Dermis blood vessel endothelial cell (primary cell): ENCODE data around the gene SHF. TPM values are rescaled to one million over a fixed set of nuclear protein-coding genes. Genes with fewer than 3 reads are reported as not detected.
"Not testable (repeated sequence)": the region's sequence is repeated elsewhere in the genome, so short reads cannot be mapped to it uniquely, and the experiment has no call there.

ENCODE experiments used
- DNase-seq: peaks from one replicate; pipeline ENCODE4 v3.0.0; 2010
- total RNA-seq: library from RNA; depleted of rRNA; stranded (reverse); fragments of >200 nt; gene quantifications from 2 replicates; pipeline ENCODE4 v1.2.3, GENCODE V29; 2014

The SHF gene, protein sequence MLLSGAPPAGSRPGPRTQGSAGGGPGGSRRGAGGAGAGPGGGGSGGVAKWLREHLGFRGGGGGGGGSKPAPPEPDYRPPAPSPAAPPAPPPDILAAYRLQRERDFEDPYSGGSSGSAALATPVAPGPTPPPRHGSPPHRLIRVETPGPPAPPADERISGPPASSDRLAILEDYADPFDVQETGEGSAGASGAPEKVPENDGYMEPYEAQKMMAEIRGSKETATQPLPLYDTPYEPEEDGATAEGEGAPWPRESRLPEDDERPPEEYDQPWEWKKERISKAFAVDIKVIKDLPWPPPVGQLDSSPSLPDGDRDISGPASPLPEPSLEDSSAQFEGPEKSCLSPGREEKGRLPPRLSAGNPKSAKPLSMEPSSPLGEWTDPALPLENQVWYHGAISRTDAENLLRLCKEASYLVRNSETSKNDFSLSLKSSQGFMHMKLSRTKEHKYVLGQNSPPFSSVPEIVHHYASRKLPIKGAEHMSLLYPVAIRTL
- total RNA-seq = 1.8 and 3.7 TPM in 2 replicates

DNA sequence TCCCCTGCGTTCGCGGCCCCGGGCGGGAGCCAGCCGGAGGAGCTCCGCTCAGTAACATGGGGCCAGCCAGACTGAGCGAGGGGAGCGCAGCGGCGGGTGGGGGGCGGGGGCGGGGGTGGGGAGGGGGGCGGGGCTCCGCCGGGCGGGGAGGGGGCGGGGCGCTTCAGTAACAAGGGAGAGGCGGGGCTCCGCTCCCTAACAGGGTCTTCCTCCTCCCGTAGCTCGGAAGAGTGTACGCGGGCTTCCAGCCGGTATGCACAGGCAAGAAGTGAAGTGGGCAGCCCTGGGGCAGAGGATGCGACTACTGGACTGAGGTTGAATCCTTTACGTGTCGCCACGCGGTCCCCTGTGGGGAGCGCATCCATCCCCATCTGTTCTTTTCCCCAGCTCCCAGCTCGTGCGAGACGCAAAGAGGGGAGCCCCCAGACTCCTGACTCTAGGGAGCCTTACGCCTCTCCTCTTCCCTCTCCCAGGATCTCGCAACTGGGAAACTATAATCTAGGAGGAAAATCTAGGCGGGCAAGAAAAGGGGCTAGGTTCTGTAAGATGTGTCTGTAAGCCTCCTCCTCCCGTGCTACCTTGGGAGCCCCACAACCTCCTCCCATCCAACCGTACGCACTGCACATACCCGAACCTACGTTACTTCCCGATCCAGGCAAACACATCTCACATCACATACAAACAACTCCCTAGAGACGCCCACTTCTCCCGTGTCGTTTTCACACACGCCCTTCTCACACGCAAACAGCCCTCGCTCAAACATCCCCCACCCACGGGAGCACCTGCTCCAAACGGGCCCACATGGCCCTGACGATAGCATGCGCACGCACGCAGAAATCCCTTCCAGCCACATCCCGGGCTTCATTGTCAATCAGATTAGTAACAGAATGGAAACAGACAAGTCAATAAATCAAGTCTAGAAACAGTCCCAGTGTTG lies at the start of gene SHF:
SHF (minus strand) TSS at position 73 of the 937 bp plus-strand sequence; CDS start at position 58, 15 bp downstream.
- peak; percentile 44 for DNase-seq

DNA sequence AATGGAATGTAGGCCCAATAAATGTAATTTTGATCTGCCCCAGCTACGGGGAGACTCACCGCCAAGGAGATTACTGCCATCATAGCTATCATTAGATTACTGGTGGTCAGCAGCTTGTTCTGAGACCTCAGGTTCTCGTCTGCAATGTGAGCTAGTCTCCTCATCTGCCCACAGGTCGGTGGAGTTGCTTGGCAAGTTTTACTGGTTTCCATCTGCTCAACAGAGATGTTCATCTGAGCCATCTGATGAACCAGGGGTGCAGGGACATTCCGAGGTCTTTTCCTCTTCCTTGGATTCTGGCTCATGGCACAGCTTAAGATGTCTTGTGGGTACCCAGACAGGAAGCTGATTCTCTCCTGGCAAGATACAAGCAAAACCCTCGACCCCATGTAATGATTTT lies 49.0 kb upstream of the SHF start:
- not testable (repeated sequence) for DNase-seq

DNA sequence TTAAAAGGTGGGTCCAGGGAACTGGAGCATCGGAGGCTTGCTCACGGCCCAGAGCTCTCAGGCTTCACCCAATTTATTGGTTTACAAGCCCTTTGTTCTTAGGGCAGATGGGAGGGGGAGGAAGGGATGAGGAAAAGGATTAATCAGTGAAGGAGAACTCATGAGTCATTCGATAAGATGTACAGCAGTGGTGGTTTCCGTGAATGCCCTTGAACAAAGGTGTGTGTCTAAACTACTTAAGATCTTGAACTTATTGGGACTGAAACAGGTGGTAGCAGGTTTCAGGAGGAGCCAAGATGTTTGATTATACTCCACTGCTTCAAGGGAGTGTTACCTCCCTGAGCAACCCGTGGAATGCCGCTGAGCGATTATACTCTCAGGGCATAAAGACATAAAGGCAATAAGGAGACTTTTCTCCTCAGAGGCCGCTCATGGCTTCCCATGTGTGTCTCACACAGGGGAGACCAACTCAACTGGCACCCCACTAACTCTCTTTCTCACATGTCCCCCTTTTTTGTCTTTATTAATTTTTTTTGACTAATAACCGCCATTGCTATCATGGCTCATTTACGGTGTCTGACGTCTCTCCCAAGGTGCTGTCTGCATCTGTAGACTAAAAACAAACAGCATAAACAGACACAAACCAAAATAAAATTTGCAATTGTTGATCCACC lies 46.9 kb upstream of the SHF start:
- no peak for DNase-seq

DNA sequence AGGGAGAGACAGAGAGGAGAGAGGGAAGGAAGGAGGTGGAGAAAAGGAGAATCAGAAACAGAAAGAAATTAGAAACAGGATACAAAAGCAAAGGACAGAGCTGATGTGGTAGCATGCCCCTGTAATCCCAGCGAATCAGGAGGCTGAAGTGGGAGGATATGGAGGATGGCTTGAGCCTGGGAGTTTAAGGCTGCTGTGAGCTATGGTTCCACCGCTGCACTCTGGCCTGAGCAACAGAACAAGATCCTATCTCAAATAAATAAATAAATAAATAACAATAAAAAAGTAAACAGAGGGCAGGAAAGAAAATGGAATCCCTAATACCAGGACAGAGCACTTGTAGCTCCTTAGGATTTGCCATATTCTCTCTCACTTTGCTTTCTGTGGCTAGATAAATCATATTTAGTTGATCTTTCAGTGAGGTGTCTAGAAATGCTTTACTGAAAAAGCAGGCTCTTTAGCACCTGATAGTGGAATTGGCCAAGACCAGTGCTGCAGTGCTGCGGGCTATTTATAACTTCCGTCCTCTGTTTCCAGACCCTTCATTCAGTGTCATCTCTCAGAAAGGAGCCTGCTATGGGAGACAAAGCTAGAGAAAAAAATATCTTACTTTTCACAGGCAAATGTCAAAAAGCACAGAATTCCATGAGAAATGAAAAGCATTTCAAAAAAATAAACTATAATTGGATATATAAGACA lies 44.2 kb upstream of the SHF start:
- DNase-seq = no peak

DNA sequence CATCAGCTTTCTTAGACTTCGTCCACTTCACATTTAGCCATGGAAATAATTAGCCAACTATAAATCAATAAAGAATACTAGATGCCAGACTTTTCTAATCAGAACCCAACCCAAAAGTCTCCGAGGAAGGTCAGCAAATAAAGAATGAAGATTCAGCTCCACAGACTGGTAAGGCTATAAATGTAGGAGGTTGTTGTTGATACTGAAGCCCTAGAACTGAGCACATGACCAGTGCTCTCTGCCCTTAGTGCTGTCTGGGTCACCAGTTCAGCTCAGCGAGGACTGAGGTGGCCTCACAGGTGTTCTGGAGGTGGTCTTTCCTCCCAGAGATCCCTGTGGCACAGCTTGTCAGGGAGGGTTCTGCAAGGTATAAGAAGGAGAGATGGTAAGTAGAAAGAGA lies 43.4 kb upstream of the SHF start:
- no peak for DNase-seq

DNA sequence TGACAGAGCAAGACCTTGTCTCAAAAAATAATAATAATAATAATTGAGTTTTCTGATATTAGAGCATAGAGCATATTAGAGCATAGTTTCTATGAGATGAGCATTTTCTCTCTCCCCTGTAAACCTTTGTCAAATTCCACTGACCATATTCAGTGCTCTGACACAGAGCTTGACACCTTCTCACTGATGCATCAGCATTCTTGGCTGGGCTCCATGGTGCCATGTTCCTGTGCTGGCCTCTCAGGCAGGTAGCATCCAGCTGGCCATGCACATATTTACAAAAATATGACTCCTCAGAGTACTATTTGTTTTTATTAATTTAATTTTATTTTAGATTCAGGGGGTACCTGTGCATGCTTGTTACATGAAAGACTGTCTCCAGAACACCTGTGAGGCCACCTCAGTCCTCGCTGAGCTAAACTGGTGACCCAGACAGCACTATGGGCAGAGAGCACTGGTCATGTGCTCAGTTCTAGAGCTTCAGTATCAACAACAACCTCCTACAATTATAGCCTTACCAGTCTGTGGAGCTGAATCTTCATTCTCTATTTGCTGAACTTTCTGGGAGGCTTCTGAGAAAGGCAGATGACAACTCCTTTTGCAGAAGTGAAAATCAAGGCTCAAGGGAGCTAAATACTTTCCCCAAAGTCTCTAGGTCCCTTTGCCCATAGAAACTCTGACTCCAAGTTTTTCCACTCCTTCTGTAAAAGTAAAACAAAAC lies 42.6 kb upstream of the SHF start:
- DNase-seq = no peak

DNA sequence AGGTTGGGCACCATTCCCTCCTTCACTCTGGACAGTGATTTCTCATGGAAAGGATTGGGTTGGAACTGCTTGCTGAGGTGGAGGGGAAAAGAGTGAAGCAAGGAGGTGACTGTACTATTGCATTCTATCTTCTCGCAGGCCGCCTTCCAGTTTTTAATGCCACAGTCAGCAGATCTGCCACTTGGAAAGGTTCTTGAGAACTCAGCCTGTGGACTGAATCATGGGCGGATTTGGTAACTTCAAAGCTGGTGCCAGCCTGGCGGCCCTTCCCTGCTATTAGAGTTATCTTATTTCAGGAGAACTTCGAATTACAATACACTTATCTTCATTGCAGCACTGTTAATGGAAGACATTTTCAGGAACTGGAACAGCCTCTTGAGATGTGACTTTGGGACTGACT lies 41.2 kb upstream of the SHF start:
- DNase-seq = no peak

DNA sequence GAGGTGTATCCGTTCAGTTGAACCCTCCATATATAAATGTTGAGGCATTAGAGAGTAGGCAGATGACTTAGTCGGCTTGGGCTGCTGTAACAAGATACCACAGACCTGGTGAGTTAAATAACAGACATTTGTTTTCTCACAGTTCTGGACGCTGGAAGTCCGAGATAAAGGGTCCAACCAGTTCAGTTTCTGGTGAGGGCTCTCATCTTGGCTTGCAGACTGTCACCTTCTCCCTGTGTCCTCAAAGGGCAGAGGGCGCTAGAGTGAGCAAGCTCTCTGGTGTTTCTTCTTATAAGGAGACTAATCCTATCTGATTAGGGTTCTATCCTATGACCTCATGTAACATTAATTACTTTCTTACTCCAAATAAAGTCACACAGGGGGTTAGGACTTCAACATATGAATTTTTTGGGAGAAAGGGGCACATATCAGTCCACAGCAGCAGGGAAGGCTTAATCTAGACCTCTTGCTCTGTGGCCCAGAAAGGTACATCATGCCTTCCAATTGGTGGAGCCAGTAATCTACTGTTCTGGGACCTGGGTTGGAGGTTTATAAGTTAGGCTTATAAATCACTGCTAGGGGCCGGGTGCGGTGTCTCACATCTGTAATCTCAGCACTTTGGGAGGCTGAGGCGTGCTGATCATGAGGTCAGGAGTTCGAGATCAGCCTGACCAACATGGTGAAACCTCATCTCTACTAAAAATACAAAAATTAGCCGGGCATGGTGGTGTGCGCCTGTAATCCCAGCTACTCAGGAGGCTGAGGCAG lies 37.9 kb upstream of the SHF start:
- DNase-seq = no peak

DNA sequence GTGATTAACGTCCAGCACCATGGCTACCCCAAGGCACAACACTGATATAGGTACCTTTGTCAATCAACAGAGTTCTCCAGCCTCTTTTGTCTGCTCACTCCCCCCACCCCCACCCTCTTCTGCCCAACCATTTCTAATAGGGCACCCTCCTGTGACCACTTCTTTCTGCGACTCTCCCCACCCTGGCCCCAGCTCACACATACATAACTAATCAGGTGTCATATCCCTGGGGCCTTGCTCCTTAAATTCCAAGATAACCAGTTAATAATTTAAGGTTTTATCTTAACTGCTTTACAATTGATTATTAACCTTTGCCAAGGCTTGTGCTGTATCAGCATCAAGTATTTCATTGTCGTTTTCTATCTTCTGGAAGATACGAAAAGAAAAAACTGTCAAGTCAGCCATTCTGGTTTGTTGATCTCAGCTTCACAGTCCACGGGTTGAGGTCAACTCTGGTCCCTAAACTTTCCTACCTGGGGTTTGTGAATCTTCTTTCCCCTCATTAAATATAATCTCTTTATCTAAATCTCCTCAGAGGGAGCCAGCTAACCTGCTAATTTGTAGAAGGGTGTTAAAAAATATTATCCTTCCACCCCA lies 37.0 kb upstream of the SHF start:
- DNase-seq = no peak

DNA sequence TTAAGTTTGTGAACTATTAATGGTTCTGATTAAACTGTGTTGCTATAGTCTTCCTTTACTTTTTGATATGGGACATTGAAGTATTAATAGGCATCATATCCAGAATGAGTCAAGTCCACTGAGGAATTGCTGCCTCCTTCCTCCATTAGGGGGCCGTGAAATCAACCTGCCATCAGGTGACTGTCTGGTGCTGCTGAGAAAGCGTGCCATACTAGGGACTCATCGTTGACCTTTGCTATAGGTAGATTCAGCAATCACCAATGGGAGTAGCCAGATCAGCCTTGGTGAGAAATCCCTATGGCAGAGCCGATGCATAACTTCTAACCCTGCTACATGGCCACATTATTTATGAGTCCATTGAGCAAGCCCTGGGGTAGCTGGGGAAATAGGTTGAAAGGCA lies 34.2 kb upstream of the SHF start:
- no peak for DNase-seq

DNA sequence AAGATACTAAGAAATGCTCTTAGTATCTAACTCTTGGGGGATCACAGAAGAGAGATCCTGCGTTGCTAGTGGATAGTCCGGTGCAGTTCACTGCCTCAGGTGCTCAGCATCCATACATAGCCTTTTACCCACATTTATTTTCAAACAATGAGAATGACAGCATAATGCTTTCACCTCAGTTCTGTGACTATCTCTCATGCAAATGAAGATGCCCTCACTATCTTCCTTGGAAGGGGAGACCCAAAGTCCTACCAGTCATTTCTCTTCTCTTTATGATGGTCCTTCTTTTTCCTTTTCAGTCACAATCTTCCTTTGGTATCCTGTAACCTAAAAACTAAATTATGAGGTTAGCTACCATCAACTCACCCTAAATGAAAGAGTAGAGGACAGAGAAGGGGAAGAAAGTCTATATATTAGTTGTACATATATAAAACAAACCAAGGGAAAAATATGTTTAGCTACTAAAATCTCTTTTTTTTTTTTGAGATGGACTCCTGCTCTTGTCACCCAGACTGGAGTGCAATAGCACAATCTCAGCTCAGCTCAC lies 33.4 kb upstream of the SHF start:
- no peak for DNase-seq

DNA sequence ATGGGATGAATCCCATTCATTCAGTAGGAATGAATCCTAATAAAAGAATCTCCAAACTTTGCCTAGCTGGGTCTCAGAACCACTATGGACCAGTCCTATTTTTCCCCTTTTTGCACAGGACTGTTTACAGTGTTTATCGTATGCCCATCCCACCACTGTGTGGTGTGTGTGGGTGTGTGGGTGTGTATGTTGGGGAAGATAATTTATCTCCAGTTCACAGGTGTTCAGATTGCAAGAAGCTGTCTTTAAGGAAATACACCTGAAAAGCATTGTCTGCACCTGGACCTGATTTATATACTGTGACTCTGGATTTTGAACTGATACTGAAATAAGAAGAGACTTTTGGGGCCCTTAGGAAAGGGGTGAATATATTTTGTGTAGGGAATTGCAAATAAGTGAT lies 24.7 kb upstream of the SHF start:
- no peak for DNase-seq

DNA sequence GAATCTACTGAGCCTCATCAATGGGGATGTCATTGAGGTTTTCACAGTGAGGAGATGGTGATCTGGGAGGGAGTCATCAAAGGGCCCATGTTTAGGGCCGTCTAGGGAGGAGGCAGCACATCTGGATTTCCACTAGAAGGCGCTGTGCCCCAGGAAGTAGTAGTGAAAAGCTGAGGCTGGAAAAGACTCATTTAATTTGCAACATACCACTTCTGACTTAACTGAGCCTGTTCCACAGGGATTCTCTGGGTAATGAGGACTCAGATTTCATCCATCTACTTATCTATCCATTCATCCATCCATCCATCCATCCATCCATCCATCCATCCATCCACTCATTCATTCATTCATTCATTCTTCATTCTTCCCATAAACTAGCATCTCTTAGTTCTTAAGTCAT lies 17.4 kb upstream of the SHF start:
- DNase-seq = peak; percentile 65

DNA sequence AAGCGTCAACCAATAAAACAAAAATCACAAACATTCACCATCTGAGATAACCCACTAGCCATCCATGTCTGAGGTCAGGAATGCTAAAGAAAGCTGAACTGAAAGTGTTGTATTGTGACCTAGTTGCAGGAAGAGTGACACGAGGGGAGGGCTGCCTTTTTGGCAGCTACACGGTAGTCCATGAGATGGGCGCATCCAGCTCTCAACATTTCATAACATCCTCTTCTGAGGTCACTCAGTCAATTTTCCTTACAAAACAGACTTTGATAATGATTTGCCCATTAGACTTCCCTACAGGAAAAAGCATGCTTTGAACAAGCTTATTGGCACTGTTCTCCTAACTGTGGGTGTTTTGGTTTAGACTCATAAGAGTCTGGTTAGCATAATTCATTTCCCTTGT lies 15.4 kb upstream of the SHF start:
- DNase-seq = peak; percentile 33

DNA sequence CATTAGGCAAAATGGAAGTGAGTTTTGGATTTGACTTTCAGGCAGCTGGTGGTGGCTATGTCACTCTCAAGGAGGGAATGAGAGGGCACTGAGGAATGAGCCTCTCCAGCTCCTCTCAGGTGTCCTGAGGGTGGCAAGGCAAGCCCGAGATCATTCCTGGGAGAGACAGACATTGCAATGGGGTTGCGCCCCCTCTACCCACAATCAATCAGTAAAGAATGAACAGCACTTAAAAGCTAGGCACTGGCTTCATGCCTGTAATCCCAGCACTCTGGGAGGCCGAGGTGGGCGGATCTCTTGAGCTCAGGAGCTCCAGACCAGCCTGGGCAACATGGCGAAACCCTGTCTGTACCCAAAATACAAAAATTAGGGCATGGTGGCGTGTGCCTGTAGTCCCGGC lies 14.1 kb upstream of the SHF start:
- no peak for DNase-seq

DNA sequence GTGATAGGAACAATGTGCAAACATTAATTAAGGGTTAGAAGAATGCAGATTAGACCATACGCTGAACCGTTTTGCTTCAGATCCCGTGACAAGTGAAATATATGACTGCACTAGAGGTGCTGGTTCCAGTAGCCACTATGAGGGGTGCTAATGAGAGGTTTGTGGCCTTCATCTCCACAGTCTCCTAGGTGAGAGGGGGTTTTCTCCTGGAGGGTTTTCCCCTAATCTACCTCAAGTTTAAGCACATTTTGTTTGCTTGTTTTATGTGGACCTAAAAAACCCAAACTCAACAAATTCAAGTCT lies 13.7 kb upstream of the SHF start:
- no peak for DNase-seq

DNA sequence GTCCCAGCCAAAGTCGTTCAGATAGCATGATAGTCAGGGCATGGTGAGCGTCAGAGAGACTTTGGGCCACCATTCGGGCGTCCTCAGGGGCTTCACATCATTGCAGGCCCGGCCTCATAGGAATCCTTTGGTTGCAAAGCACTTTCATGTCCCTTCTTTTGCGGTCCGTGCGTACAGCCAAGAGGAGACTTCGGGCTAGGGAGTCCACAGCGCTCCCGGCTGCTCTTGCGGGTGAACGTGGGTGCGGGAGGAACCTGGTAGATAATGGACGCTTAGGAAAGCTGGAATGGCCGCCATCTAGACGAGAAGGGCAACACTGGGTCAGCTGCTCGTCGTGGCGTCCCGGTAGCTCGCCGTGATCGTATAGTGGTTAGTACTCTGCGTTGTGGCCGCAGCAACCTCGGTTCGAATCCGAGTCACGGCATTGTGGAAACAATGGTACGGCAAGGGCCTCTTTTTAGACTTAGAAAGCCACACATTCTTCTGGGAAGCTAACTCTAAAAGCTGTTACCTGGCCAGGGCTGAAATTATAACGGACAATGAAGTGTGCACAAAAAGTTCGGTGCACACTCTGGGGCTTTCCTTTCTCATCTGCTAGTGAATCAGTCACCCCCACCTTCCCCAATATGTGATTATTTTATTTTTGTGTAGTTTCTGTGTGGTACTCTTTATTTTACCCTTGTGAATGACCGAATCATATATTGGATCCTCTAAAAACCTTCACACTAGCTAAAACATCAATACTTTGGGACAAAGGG lies 13.2 kb upstream of the SHF start:
- peak; percentile 90 for DNase-seq

DNA sequence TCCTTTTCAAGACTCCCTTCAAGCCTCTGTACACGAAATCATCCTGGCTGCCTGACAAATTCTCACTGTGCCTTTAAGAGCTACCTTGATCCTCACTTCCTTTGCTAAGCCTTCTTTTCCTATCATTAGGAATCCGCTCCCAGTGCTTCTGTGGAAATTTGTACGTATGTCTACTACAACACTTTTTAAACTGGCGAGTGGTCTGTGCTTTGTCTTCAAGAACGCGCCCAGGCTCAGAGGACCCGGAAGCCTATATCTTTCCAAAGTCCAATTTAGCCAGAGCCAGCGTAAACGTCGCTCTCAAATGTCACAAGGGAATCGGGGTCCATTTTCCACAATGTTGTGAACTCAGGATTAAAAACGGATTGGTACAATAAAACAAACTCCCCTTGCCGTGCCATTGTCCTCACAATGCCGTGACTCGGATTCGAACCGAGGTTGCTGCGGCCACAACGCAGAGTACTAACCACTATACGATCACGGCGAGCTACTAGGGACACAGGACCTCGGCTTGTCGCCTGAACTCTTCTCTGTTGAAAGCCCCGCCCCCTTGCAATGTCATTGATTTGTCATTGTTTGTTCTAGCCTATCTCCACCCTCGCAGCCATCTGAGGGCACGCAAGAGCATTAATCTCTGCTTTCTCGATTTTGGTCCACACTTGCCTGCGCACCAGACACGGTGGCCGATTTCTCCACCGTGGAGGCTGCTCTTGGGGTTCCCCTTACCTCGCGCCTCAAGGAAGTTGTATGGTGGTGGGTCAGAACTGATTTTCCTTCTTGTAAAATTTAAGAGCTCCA lies 12.4 kb upstream of the SHF start:
- DNase-seq = peak; percentile 95
